Metanephros (tissue), 1 donor: ENCODE measurements around the gene IGSF5. TPM values are rescaled to one million over a fixed set of nuclear protein-coding genes. Genes with fewer than 3 reads are reported as not detected.

Experiments
- total RNA-seq: library from RNA; depleted of rRNA; stranded (reverse); fragments of >200 nt; gene quantifications from one replicate; pipeline ENCODE4 v1.2.3, GENCODE V29; 2014

Gene IGSF5
- 0.93 TPM for total RNA-seq

DNA sequence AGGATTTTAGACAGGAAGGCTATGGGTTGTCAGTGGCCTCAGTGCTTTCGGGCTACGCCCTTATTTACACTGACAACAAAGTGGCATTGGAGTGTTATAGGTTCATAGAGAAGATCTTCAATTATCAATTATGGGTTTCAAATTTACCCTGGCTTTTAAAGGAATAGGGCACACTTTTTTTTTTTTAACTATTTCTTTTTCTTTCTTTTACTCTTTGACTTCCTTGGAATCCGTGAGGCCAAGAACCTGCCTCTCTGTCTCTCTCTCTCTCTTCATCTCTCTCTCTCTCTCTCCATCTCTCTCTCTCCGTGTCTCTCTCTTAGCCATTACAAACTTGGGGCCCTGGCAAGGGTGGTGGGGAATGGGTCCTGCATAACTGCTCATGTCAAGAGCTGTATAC is at the start of gene IGSF5:
Gene IGSF5 (plus strand): TSS at position 301 of the 400 bp plus-strand sequence. CDS start 327 bp downstream, outside the sequence.

Other genes with a start within 250 kb of the IGSF5 start
- 1.9 TPM for gene B3GALT5, start 132.2 kb upstream of the IGSF5 start, total RNA-seq
- 1.1 TPM for gene PCP4, start 122.3 kb downstream of the IGSF5 start, total RNA-seq